ENCODE results near the gene PTPRO.

Gene PTPRO

DNA sequence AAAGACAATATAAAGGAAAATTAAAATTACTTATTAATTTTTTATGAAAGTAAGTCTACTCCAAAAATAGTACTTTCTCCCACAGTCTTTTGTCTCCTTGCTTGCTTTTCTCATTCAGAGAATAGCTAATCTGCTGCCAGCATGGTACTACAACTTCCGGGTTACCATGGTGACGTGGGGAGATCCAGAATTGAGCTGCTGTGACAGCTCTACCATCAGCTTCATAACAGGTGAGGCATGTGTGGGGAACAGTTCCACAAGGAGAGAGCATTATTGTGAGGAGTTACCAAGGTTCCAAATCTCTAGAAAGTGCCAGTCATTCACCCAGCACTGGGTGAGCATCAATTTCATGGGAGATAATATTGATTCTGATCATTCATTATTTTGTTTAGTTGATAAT, 197.8 kb downstream of the PTPRO start:
- H4K20me1 ChIP-seq (ENCODE audit: insufficient read depth), result no peaks in the 10 kb centered on the region
- H3K4me2 ChIP-seq, result no peak overlapping the region
- H3K4me3 ChIP-seq (IDR thresholded peaks at IDR 0.05; ENCODE audit: insufficient read depth, low read depth, low read length), result no peak overlapping the region
- no peaks in the 10 kb centered on the region for H3K79me2 ChIP-seq (ENCODE audit: insufficient read depth, low read depth)
- no peak overlapping the region for H3K27ac ChIP-seq
- H3K36me3 ChIP-seq (ENCODE audit: insufficient read depth), result no peaks in the 10 kb centered on the region
- no peaks in the 10 kb centered on the region for H3K27me3 ChIP-seq (ENCODE audit: insufficient read depth, low read depth)
- TF ChIP-seq, protein P1, sequence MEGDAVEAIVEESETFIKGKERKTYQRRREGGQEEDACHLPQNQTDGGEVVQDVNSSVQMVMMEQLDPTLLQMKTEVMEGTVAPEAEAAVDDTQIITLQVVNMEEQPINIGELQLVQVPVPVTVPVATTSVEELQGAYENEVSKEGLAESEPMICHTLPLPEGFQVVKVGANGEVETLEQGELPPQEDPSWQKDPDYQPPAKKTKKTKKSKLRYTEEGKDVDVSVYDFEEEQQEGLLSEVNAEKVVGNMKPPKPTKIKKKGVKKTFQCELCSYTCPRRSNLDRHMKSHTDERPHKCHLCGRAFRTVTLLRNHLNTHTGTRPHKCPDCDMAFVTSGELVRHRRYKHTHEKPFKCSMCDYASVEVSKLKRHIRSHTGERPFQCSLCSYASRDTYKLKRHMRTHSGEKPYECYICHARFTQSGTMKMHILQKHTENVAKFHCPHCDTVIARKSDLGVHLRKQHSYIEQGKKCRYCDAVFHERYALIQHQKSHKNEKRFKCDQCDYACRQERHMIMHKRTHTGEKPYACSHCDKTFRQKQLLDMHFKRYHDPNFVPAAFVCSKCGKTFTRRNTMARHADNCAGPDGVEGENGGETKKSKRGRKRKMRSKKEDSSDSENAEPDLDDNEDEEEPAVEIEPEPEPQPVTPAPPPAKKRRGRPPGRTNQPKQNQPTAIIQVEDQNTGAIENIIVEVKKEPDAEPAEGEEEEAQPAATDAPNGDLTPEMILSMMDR (conservative IDR thresholded peaks at IDR 0.05; ENCODE audit: low read depth, low read length), result no peak
- peaks cover 42% of the 10 kb centered on the region for H3K4me1 ChIP-seq (ENCODE audit: low read depth, poor library complexity, severe bottlenecking)
- no peak overlapping the region for H2AFZ ChIP-seq (ENCODE audit: low read depth)
- H3K9ac ChIP-seq, result no peak overlapping the region

GRCh38 chr12:15520844-15521243, 198.5 kb downstream of the PTPRO start:
- Histone ChIP-seq H3K27ac (no peak overlapping the region), H3K27me3 (ENCODE audit: insufficient read depth, low read depth) (no peaks in the 10 kb centered on the region)

GRCh38 chr12:15522574-15523187, 200.4 kb downstream of the PTPRO start:
- Histone ChIP-seq H3K9ac (no peak overlapping the region), H3K4me1 (ENCODE audit: low read depth, poor library complexity, severe bottlenecking) (peaks cover 30% of the 10 kb centered on the region), H3K27me3 (ENCODE audit: insufficient read depth, low read depth) (no peaks in the 10 kb centered on the region), H3K4me2 (no peak overlapping the region), H3K36me3 (ENCODE audit: insufficient read depth) (no peaks in the 10 kb centered on the region), H3K79me2 (ENCODE audit: insufficient read depth, low read depth) (no peaks in the 10 kb centered on the region), H4K20me1 (ENCODE audit: insufficient read depth) (no peaks in the 10 kb centered on the region), H3K27ac (no peak overlapping the region), H3K4me3 (IDR thresholded peaks at IDR 0.05; ENCODE audit: insufficient read depth, low read depth, low read length) (no peak overlapping the region), H2AFZ (ENCODE audit: low read depth) (no peak overlapping the region)
- TF ChIP-seq, protein P1 (conservative IDR thresholded peaks at IDR 0.05; ENCODE audit: low read depth, low read length), result peak; percentile 68

More at GRCh38 chr12:15520844-15521243, 198.5 kb downstream of the PTPRO start:
- Histone ChIP-seq H3K4me2 (no peak overlapping the region), H4K20me1 (ENCODE audit: insufficient read depth) (no peaks in the 10 kb centered on the region), H2AFZ (ENCODE audit: low read depth) (no peak overlapping the region), H3K4me3 (IDR thresholded peaks at IDR 0.05; ENCODE audit: insufficient read depth, low read depth, low read length) (no peak overlapping the region), H3K9ac (no peak overlapping the region), H3K79me2 (ENCODE audit: insufficient read depth, low read depth) (no peaks in the 10 kb centered on the region), H3K36me3 (ENCODE audit: insufficient read depth) (no peaks in the 10 kb centered on the region), H3K4me1 (ENCODE audit: low read depth, poor library complexity, severe bottlenecking) (peaks cover 42% of the 10 kb centered on the region)
- TF ChIP-seq, protein P1 (conservative IDR thresholded peaks at IDR 0.05; ENCODE audit: low read depth, low read length), result no peak

DNA sequence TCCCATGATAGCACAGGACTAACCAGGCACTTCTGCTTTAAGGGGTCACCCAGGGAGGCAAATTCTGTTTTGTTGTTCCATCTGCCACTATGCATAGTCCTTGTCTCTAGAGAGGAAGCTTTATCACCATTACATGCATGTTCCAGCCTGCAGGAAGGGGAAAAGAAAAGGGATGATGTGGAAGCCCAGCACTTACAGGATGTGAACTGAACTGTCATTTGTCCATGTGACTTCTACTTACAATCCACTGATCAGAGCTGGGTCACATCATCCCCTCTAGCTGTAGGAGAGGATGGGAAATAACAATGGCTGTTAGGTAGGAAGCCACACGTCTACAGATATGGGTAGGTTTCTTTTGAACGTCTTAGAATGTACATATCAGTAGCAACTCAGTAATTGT, 203.1 kb downstream of the PTPRO start:
- Histone ChIP-seq H4K20me1 (ENCODE audit: insufficient read depth) (no peaks in the 10 kb centered on the region), H3K27me3 (ENCODE audit: insufficient read depth, low read depth) (no peaks in the 10 kb centered on the region), H3K4me3 (IDR thresholded peaks at IDR 0.05; ENCODE audit: insufficient read depth, low read depth, low read length) (no peak overlapping the region), H3K9ac (no peak overlapping the region), H2AFZ (ENCODE audit: low read depth) (no peak overlapping the region), H3K36me3 (ENCODE audit: insufficient read depth) (no peaks in the 10 kb centered on the region), H3K4me2 (no peak overlapping the region), H3K79me2 (ENCODE audit: insufficient read depth, low read depth) (no peaks in the 10 kb centered on the region), H3K27ac (no peak overlapping the region), H3K4me1 (ENCODE audit: low read depth, poor library complexity, severe bottlenecking) (peaks cover 2% of the 10 kb centered on the region)
- TF ChIP-seq, protein P1 (conservative IDR thresholded peaks at IDR 0.05; ENCODE audit: low read depth, low read length), result no peak
